Measurements from ENCODE around the gene KPNA6. TPM values are rescaled to one million over a fixed set of nuclear protein-coding genes. Genes with fewer than 3 reads are reported as not detected.
"Not testable (repeated sequence)": the region's sequence is repeated elsewhere in the genome, so short reads cannot be mapped to it uniquely, and the experiment has no call there.

The KPNA6 gene
- total RNA-seq, 3 donors from 2014 or later, result 47.1 to 70.7 (median 50.1) TPM

- Histone ChIP-seq H3K4me1 (ENCODE audit: low read depth) (peaks cover 40% of the 10 kb centered on the region), H3K9me3 (no peaks in the 10 kb centered on the region), H3K36me3 (ENCODE audit: low read depth) (no peaks in the 10 kb centered on the region), H3K4me3 (no peak overlapping the region)
- ATAC-seq (no peak), DNase-seq (no peak)
- intact Hi-C loops (cut with DNase I, micrococcal nuclease), result no loop called here
- no peak for TF ChIP-seq CTCF (IDR thresholded peaks at IDR 0.05)
These were observed 6.6 kb downstream of the KPNA6 start for GRCh38 chr1:32114420-32114819.

- ATAC-seq, result no peak
- no peaks in the 10 kb centered on the region for H3K36me3 ChIP-seq (ENCODE audit: low read depth)
- no peaks in the 10 kb centered on the region for H3K9me3 ChIP-seq
- intact Hi-C loops (cut with DNase I, micrococcal nuclease), result no loop called here
- peaks cover 32% of the 10 kb centered on the region for H3K4me1 ChIP-seq (ENCODE audit: low read depth)
- no peak overlapping the region for H3K4me3 ChIP-seq
- no peak for DNase-seq
- TF ChIP-seq CTCF (IDR thresholded peaks at IDR 0.05), result no peak
These were observed 7.6 kb downstream of the KPNA6 start for GRCh38 chr1:32115496-32115895.

- TF ChIP-seq CTCF (IDR thresholded peaks at IDR 0.05), result no peak
- intact Hi-C loops (cut with DNase I, micrococcal nuclease), result no loop called here
- Histone ChIP-seq H3K4me3 (no peak overlapping the region), H3K4me1 (ENCODE audit: low read depth) (peaks cover 24% of the 10 kb centered on the region), H3K36me3 (ENCODE audit: low read depth) (no peaks in the 10 kb centered on the region), H3K9me3 (no peaks in the 10 kb centered on the region)
- ATAC-seq, result no peak
- DNase-seq, result no peak
These were observed 8.7 kb downstream of the KPNA6 start for GRCh38 chr1:32116531-32116930.

GRCh38 chr1:32122151-32122550 lies 14.3 kb downstream of the KPNA6 start:
- Histone ChIP-seq H3K4me3 (no peak overlapping the region), H3K4me1 (ENCODE audit: low read depth) (peaks cover 5% of the 10 kb centered on the region), H3K36me3 (ENCODE audit: low read depth) (no peaks in the 10 kb centered on the region), H3K9me3 (no peaks in the 10 kb centered on the region)
- intact Hi-C loops (cut with DNase I, micrococcal nuclease), result no loop called here
- no peak for DNase-seq
- no peak for ATAC-seq
- no peak for TF ChIP-seq CTCF (IDR thresholded peaks at IDR 0.05)

GRCh38 chr1:32123361-32123760 lies 15.5 kb downstream of the KPNA6 start:
- ATAC-seq; H3K4me1 ChIP-seq (ENCODE audit: low read depth); H3K4me3 ChIP-seq; intact Hi-C loops (cut with DNase I, micrococcal nuclease); H3K9me3 ChIP-seq; H3K36me3 ChIP-seq (ENCODE audit: low read depth); DNase-seq: not testable (repeated sequence)

- Histone ChIP-seq H3K4me3 (no peak overlapping the region), H3K9me3 (no peaks in the 10 kb centered on the region), H3K36me3 (ENCODE audit: low read depth) (no peaks in the 10 kb centered on the region), H3K4me1 (ENCODE audit: low read depth) (no peaks in the 10 kb centered on the region)
- no peak for TF ChIP-seq CTCF (IDR thresholded peaks at IDR 0.05)
- intact Hi-C loops (cut with DNase I, micrococcal nuclease), result no loop called here
- ATAC-seq (no peak), DNase-seq (no peak)
These were observed 17.5 kb downstream of the KPNA6 start for GRCh38 chr1:32125313-32125712.
